ENCODE data around the gene MORN1. TPM values are rescaled to one million over a fixed set of nuclear protein-coding genes. Genes with fewer than 3 reads are reported as not detected.

Gene MORN1
- total and polyA plus RNA-seq, 2 donors (not counting 3 experiments of a cell fraction or from before 2014, with no cell fraction given): 4.3 to 6.4 TPM

DNA sequence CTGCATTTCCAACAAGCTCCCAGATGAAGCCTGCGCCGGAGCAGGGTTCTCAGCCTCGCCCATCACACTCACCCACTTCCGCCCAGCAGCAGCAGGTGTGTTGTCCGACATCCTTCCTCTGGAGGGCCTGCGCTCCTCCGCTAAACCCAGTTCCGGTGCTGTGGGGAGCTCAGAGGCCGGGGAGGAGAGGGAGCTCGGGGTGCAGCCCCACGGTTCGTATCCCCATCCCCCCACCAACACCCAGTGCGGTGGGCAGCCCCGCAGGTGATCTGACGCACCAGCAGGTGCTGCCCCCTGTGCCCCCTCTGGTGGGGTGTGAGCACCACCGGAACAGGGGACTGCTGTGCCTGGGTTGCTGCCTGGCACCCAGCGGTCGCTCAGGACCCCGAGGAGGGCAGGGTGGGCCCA, 24.5 kb upstream of the MORN1 start:
- BruUV-seq (replicated peaks): no TSS peak
- DNase-seq (ENCODE audit: low read depth, low spot score) (no peak), FAIRE-seq (no peak)
- POLR2A ChIA-PET: no interaction called here
- Histone ChIP-seq H3K9me1 (replicated peaks; ENCODE audit: control insufficient read depth, extremely low read depth, insufficient read depth, low read length) (no peaks in the 10 kb centered on the region), H3K4me2 (ENCODE audit: insufficient read depth, low read length) (no peak overlapping the region), H3K27ac (ENCODE audit: insufficient read depth, low read depth, low read length) (no peak overlapping the region), H3K27me3 (ENCODE audit: control insufficient read depth in 2 of 2, insufficient read depth in 2 of 2, low read length in 2 of 2) (no peaks in the 10 kb centered on the region), H3K9ac (replicated peaks; ENCODE audit: extremely low read depth, insufficient read depth, low read length) (no peak overlapping the region), H3K9me3 (replicated peaks; ENCODE audit: control insufficient read depth, insufficient read depth, low read length) (no peaks in the 10 kb centered on the region), H4K20me1 (replicated peaks; ENCODE audit: control insufficient read depth, extremely low read depth, insufficient read depth, low read length) (no peaks in the 10 kb centered on the region), H3K36me3 (ENCODE audit: control insufficient read depth in 2 of 2, extremely low read depth in 1 of 2, insufficient read depth in 2 of 2, low read length in 2 of 2) (no peaks in the 10 kb centered on the region), H3K4me3 (replicated peaks in 1 of 3; ENCODE audit: insufficient read depth in 1 of 3, low read depth in 1 of 3, low read length in 3 of 3) (no peak overlapping the region), H3K4me1 (ENCODE audit: control insufficient read depth, extremely low read depth, insufficient read depth, low read length) (peaks cover 10% of the 10 kb centered on the region), H3K79me2 (ENCODE audit: control insufficient read depth, insufficient read depth, low read length) (peaks cover 4% of the 10 kb centered on the region), H2AFZ (ENCODE audit: low read depth, low read length) (no peak overlapping the region)
- CTCF ChIA-PET: interaction anchor here (1.9 to 2.0 kb wide), 2 partner anchors 131 to 1008 kb away, joined by 20 to 34 read pairs; no protein-coding TSS in a partner anchor
- no peak for TF ChIP-seq POLR2AphosphoS5 (IDR thresholded peaks at IDR 0.05; ENCODE audit: insufficient read depth, low read depth, low read length)
- no peak for TF ChIP-seq GATA2 (IDR thresholded peaks at IDR 0.05; ENCODE audit: insufficient read depth, insufficient read length, low read depth, low read length)
- TF ChIP-seq, protein P1, sequence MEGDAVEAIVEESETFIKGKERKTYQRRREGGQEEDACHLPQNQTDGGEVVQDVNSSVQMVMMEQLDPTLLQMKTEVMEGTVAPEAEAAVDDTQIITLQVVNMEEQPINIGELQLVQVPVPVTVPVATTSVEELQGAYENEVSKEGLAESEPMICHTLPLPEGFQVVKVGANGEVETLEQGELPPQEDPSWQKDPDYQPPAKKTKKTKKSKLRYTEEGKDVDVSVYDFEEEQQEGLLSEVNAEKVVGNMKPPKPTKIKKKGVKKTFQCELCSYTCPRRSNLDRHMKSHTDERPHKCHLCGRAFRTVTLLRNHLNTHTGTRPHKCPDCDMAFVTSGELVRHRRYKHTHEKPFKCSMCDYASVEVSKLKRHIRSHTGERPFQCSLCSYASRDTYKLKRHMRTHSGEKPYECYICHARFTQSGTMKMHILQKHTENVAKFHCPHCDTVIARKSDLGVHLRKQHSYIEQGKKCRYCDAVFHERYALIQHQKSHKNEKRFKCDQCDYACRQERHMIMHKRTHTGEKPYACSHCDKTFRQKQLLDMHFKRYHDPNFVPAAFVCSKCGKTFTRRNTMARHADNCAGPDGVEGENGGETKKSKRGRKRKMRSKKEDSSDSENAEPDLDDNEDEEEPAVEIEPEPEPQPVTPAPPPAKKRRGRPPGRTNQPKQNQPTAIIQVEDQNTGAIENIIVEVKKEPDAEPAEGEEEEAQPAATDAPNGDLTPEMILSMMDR (IDR thresholded peaks at IDR 0.05; ENCODE audit: extremely low read depth in 1 of 2, insufficient read depth in 1 of 2, low read depth in 1 of 2, low read length in 2 of 2): no peak
- TF ChIP-seq FOS (IDR thresholded peaks at IDR 0.05; ENCODE audit: borderline replicate concordance, insufficient read depth, low read length): no peak
- TF ChIP-seq EZH2 (IDR thresholded peaks at IDR 0.05; ENCODE audit: borderline replicate concordance, low read depth, low read length, severe bottlenecking): no peak
- TF ChIP-seq, protein P2, sequence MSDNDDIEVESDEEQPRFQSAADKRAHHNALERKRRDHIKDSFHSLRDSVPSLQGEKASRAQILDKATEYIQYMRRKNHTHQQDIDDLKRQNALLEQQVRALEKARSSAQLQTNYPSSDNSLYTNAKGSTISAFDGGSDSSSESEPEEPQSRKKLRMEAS (IDR thresholded peaks at IDR 0.05; ENCODE audit: insufficient read depth, insufficient read length): no peak
- TF ChIP-seq MYC (IDR thresholded peaks at IDR 0.05; ENCODE audit: low read depth, low read length): no peak
- no peak for TF ChIP-seq POLR2A (IDR thresholded peaks at IDR 0.05; ENCODE audit: low read depth, low read length)
- TF ChIP-seq JUN (IDR thresholded peaks at IDR 0.05; ENCODE audit: borderline replicate concordance, insufficient read depth, insufficient read length, low read depth): no peak
- intact Hi-C loops (cut with micrococcal nuclease): loop anchor here (2.0 kb wide), 1 partner anchor 111 kb away; the partner anchor contains the start of gene PANK4
- dilution Hi-C loops (cut with MboI; ENCODE audit: extremely low pct_ligation_motif_present, low sequenced_read_pairs): no loop called here
